ENCODE results near the gene ANKRD20A1.
"Not testable (repeated sequence)": the region's sequence is repeated elsewhere in the genome, so short reads cannot be mapped to it uniquely, and the experiment has no call there.

ANKRD20A1 gene

DNA sequence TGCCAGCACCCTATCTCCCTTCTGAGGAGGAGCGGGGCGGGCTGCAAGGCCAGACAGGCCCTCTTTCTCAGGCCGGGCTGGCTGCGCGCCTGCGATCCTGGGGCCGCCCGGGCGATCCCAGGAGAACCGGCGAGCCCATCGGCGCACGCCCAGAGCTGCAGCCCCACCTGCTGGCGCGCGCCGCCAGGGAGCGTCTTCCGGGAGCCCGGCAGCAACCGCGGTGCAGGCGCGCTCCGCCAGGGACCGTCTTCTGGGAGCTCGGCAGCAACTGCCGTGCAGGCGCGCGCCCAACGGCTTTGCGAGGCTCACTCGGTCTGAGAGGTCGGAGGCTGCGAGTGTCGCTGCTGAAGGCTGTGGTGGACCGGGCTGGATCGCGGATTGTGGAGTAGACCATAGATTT, at the start of gene ANKRD20A1:
Gene ANKRD20A1 (plus strand): TSS at position 61 of the 400 bp plus-strand sequence. CDS start 496 bp downstream, outside the sequence.
- DNase-seq = not testable (repeated sequence)

DNA sequence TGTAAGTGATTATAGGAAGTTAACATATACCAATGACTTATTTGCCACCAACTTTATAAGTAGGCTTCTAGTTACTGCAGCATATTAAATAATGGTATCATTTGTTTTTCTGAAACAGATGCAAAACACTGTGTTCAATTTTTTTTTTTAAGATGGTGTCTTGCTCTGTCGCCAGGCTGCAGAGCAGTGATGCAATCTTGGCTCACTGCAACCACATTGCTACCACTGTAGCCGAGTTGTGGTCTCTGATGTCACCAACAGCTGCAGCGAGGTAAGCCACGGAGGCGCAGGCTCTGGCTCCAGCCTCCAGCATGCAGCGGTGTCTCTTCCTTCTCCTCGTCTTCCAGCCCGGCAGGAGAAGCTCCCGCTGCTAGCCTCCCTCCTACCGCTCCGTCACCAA, 26.6 kb upstream of the ANKRD20A1 start:
- DNase-seq = not testable (repeated sequence)

Measured in SHP77 treated with DMSO at 0.1 percent for 48 hours (cell line).